ENCODE results near the gene SVOP.

DNA sequence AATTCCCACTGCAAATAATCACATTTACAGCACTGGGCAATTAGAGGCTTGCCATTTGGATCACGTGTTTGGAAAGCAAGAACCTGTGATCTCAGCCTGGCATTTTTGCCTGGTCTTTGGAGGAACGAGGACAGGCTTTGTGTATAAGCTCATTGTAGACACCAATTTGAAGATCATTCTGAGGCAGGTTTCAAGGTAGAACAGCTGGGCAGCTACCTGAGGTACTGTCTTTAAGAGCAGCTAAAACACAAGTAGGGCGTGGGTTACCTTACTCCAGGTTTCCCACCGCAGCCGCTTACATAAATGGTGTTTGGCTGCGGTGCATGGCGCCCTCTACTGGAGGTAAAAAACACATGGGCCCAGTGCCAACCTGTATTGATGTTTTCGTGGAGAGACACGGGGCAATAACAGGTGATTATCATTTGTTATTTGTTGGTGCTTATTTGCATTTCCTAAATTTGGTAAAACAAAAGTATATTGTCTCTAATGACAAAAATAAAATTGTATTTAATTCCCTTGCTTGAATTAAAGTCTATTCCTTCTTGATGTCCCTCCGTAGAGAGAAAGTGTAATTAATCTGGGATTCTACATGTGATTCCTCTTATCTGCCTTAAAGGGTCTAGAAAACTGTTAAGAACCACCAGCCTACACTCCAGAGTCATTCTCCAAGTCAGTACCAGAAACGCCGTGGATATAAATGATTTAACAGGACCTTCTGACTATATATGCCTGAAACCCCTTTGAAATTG, 69.7 kb downstream of the SVOP start:
- TF ChIP-seq POLR2A (IDR thresholded peaks at IDR 0.05; ENCODE audit: low read length): no peak
- TF ChIP-seq GATA1 (IDR thresholded peaks at IDR 0.05; ENCODE audit: low read depth, low read length): no peak
